Central memory CD8-positive, alpha-beta T cell (primary cell): ENCODE data around the gene KDM7A.
A peak's percentile ranks its signal among the peaks of the same experiment; 100 is the strongest.

Experiments
- ATAC-seq: fragments of 150-1000 bp; cut with Tn5 transposase; replicated peaks from 2 replicates; pipeline ENCODE4 v1.10.0; 2022; ENCODE audit warnings: mild to moderate bottlenecking, moderate FRiP score, moderate number of reproducible peaks; ENCODE audit not compliant: poor library complexity, severe bottlenecking; ENCODE audit errors: extremely low read depth
- DNase-seq, 2 donors: peaks; one replicate each; pipeline ENCODE4 v3.0.0; 2021; ENCODE audit warnings: low spot score in 2 of 2
- H3K27ac Mint-ChIP-seq: one replicate; pipeline ENCODE4 v1.8.0; 2022; ENCODE audit warnings: low read depth, mild to moderate bottlenecking, moderate library complexity, mixed read lengths
- H3K27me3 Mint-ChIP-seq: one replicate; pipeline ENCODE4 v1.8.0; 2022; ENCODE audit warnings: mixed read lengths
- H3K36me3 Mint-ChIP-seq: one replicate; pipeline ENCODE4 v1.8.0; 2022; ENCODE audit warnings: mild to moderate bottlenecking, moderate library complexity, mixed read lengths; ENCODE audit not compliant: insufficient read depth
- H3K4me1 Mint-ChIP-seq: one replicate; pipeline ENCODE4 v1.8.0; 2022; ENCODE audit warnings: mixed read lengths
- H3K4me3 Mint-ChIP-seq: one replicate; pipeline ENCODE4 v1.8.0; 2022; ENCODE audit warnings: mild to moderate bottlenecking, moderate library complexity, mixed read lengths
- H3K9me3 Mint-ChIP-seq: one replicate; pipeline ENCODE4 v1.8.0; 2022; ENCODE audit warnings: mixed read lengths

The KDM7A gene

DNA sequence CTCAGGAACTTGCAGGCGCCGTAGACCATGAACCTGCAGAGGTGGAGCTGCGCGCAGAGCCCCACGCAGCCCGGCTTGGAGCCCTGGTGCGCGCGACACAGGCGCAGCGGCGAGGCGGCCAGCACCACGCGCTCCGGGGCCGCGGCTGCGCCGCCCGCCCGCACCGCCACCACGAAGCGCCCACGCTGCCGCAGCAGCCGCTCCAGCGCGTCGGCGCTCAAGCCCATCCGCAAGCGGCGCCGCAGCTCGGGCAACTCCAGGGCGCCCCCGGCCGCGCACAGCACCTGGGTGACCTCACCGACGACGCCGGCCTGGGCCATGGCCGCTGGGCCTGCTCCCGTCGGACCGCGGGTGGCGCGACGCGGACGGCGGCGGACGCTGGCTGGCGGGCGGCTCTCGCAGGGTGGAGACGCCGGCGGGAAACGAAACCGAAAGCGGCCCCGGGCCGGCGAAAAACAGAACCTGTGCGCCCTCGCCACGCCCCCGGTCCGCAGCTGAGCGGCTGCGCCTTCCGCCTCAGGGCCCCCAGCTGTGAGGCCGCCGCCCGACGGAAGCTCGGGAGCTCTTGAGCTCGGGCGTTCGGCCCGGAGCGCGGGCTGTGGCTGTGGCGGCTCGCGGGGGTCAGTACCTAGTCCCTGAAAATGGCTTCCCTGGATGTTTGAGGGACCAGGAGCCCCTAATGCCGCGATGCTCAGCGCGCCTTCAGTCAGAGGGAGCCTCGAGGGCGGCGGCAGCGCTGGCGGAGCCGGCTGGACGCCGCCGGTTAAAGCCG is 114.1 kb downstream of the KDM7A start, which contains the start of gene PARP12:
Gene PARP12, minus strand, starts transcription at position 424 of the 772 bp plus-strand sequence. Its CDS starts 104 bp downstream, at position 320.
- no peaks in the 10 kb centered on the region for H3K27me3 Mint-ChIP-seq
- H3K27ac Mint-ChIP-seq, result peak within 1 kb of the TSS; percentile 64
- peak within 1 kb of the TSS; percentile 86 for H3K4me3 Mint-ChIP-seq
- peaks cover 17% of the 10 kb centered on the region for H3K9me3 Mint-ChIP-seq
- peaks cover 44% of the 10 kb centered on the region for H3K4me1 Mint-ChIP-seq
- peaks cover 17% of the 10 kb centered on the region for H3K36me3 Mint-ChIP-seq
- DNase-seq (peak; percentile 72 to 75), ATAC-seq (peak; percentile 81)

DNA sequence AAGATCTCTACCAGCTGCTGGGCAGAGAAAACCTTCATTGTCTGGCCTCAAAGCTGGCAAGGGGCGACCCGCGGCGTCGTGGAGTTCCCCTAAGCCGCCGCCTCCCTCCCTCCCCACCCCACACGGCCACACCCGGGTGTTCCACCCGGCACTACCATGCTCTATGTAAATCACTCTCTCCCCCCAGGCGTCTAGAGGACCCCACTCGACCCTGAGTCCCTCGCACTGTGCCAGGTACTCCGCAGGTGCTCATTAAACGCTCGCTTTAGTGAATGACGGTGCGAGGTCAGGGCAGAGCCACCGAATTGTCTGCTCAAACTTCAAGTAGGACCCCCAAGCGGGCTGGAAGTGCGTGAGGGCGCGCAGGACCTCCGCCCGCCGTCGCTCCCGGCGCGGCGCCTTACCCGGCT is 114.7 kb downstream of the KDM7A start:
- DNase-seq (peak in 1 of 2 donors; percentile 26), ATAC-seq (peak; percentile 69)
- peak overlapping the region; percentile 86 for H3K4me3 Mint-ChIP-seq
- peak overlapping the region; percentile 64 for H3K27ac Mint-ChIP-seq
- peaks cover 17% of the 10 kb centered on the region for H3K36me3 Mint-ChIP-seq
- peaks cover 12% of the 10 kb centered on the region for H3K9me3 Mint-ChIP-seq
- peaks cover 48% of the 10 kb centered on the region for H3K4me1 Mint-ChIP-seq
- no peaks in the 10 kb centered on the region for H3K27me3 Mint-ChIP-seq

DNA sequence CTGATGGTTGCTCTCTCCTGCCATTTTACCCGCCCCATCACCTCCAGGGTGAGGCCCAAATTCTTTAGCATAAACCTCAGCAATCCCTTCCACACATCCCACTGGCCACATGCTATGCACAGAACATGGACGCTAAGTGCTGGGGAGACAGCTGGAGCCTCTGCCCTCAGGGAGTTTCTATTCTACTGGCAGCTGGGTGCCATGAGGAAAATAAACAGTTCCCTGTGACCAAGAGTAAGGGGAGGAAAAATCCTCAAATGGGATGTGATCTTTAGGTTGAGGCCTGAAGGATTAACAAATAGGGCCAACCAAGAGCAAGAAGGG is 115.2 kb downstream of the KDM7A start:
- ATAC-seq, result no peak
- H3K27ac Mint-ChIP-seq, result peak overlapping the region; percentile 64
- H3K36me3 Mint-ChIP-seq, result peaks cover 17% of the 10 kb centered on the region
- peak overlapping the region; percentile 86 for H3K4me3 Mint-ChIP-seq
- peaks cover 54% of the 10 kb centered on the region for H3K4me1 Mint-ChIP-seq
- H3K27me3 Mint-ChIP-seq, result no peaks in the 10 kb centered on the region
- peaks cover 7% of the 10 kb centered on the region for H3K9me3 Mint-ChIP-seq
- no peak for DNase-seq

DNA sequence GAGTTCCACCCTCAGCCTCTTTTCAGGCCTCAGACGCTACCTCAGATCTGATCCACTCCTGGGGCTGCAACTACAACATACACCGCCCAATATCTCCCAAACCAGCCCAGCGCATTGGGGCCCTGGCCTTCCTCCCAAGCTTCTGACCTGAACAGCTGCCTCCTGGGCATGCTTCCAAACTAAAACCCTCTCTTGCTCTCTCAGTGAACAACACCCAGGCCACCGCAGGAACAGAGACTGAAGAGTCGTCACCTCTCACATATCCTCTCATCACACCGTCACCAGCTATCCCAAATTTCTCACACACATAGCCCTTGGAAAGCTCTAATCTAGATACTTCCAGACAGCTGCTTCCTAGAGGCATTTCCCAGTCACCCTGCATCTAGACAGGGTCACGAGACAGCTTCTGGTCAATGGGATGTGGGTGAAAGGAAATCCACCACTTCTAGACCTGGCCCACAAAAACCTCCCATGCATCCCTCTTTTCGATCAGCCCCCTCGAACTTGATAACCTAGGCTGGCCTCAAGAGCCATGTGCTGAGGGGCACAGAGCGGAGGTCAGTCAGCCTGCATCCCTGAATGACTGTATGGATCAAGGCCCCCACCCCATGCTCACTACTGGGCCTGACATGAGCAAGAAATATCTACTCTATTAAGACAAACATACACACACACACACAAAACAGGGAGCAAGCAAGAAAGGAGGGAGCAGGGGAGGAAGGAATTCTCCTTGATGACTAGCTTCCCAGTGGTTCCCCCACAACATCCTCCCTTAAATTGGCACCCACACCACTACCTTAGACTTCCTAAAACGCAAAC is 115.8 kb downstream of the KDM7A start:
- peaks cover 1% of the 10 kb centered on the region for H3K9me3 Mint-ChIP-seq
- DNase-seq (no peak), ATAC-seq (no peak)
- H3K36me3 Mint-ChIP-seq, result peaks cover 17% of the 10 kb centered on the region
- H3K27ac Mint-ChIP-seq, result peak overlapping the region; percentile 64
- H3K4me3 Mint-ChIP-seq, result peak overlapping the region; percentile 86
- H3K27me3 Mint-ChIP-seq, result no peaks in the 10 kb centered on the region
- peaks cover 58% of the 10 kb centered on the region for H3K4me1 Mint-ChIP-seq

DNA sequence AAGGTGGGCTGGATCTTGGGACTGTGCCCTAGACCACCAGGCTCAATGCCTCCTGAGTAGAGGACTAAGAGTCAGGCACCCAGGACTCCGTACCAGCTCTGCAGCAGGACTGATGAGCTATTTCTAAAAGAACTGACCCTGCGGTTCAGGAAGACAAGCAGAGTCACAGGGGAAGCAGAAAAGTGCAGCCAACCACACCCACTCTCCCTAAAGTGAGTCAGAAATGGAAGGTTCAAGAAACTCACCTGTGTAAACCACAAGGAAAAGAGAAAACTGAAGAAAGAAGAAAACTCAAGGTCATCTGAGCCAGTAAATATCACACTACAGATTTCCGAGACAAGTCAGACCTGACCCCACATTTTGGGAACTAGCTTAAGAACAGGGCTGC is 116.5 kb downstream of the KDM7A start:
- Mint-ChIP-seq H3K4me1 (peaks cover 63% of the 10 kb centered on the region), H3K27ac (peak overlapping the region; percentile 64), H3K36me3 (peaks cover 17% of the 10 kb centered on the region), H3K9me3 (no peaks in the 10 kb centered on the region), H3K4me3 (peak overlapping the region; percentile 86), H3K27me3 (no peaks in the 10 kb centered on the region)
- DNase-seq (no peak), ATAC-seq (no peak)

DNA sequence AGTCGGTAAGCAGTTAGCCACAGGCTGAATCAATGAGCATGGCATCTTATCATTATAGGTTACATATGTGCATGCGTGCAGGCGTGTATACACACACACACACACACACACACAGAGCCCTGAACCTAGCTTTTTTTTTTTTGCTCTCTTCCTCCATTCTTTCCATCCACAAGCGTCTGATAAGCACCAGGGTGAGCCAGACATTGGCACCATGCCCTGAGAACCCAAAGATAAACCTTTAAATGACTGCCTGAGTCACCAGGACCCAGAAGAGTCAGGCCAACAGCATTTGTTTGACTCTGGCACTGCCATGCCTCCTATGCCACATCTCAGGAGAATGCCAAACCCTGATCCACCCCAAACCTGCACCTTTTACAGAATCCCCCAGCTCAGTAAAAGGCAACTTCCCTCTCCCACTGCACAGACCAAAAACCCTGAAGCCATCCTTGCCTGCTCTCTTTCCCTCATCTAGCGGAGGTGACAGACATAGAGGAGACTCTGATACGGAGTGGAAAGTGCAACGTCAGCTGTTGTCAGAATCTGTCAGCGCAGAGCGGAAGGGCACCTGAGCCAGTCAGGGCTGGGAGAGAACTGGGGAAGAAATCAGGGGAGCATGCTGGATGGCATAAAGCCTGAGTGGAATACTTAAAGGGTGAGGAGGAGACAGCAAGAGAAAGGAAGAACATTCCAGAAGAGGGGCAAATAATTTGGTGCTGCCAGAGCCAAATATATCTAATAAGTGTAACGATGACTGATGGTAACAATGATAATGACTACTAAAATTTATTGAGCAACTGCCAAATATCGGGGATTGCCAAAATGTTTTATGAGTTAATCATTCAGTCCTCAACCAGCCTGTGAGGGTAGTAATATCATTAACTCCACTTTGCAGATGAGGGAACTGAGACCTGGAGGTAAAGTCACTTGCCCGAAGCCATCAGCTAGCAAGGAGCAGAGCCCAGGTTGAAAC is 117.2 kb downstream of the KDM7A start:
- H3K4me1 Mint-ChIP-seq, result peaks cover 69% of the 10 kb centered on the region
- DNase-seq (no peak), ATAC-seq (no peak)
- H3K4me3 Mint-ChIP-seq, result peak overlapping the region; percentile 86
- no peaks in the 10 kb centered on the region for H3K9me3 Mint-ChIP-seq
- peak overlapping the region; percentile 17 for H3K27ac Mint-ChIP-seq
- peaks cover 17% of the 10 kb centered on the region for H3K36me3 Mint-ChIP-seq
- no peaks in the 10 kb centered on the region for H3K27me3 Mint-ChIP-seq

DNA sequence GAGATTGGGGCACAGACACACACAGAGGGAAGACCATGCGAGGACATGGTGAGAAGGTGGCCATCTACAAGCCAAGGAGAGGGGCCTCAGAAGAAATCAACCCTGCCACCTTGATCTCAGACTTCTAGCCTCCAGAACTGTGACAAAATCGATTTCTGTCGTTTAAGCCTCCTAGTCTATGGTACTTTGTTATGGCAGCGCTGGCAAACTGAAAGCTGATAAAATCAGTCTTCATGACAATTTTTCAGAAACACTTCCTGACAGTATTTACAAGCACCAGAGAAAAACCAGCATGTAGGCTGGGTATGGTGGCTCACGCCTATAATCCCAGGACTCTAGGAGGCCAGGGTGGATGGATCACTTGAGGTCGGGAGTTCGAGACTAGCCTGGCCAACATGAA is 118.3 kb downstream of the KDM7A start:
- Mint-ChIP-seq H3K27me3 (no peaks in the 10 kb centered on the region), H3K9me3 (no peaks in the 10 kb centered on the region), H3K4me3 (no peak overlapping the region), H3K4me1 (peaks cover 76% of the 10 kb centered on the region), H3K36me3 (peaks cover 15% of the 10 kb centered on the region), H3K27ac (peak overlapping the region; percentile 17)
- no peak for DNase-seq
- no peak for ATAC-seq

DNA sequence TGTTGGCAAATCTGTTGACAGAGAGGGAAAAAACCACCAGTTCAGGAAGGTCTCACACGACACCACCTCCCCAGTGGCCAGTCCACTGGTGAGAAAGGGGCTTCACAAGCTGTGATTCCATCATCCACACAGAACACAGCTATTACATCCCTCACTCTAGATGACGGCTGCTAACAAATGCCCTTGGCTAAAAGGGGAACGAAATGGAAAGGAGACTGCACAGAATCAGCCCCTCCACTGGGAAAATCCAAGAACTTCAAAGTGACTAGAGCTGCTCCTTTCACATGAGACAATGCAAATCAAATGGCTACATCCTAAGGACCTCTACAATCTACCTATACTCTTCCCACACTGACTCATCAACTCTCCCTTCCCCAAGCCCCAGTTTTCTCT is 119.6 kb downstream of the KDM7A start:
- Mint-ChIP-seq H3K4me1 (peaks cover 84% of the 10 kb centered on the region), H3K27ac (no peak overlapping the region)

DNA sequence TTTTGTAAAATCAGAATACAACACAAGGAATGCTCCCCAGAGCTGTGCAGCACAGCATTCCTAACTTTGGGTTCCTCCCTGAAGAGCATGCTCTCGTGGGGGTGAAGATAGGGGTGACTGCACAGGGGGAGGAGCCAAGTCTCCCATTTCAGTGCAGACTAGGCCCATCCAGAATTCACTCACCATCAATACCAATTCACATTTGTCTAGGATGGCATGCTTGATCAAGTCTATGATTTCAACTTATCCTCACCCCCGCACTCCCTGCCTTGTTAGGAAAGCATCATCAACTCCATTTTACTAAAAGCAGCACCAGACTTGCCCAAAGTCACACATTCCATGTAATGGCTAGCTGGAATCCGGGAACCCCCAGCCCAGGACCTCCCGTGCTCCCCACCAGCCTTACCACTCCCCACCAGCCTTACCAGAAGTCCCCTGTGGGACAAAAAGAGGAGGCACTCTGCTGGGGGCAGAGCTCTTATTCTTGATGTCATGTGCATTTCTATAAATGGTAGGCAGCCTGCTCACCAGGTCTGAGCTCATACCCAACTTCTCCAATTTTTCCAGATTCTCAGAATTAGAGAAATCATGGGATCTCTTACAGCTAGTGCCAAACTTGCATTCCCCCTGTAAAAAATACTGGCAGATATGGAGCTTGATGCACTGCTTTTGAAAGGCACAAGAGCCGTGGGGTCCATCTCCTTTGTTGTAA is 120.2 kb downstream of the KDM7A start:
- Mint-ChIP-seq H3K36me3 (peaks cover 12% of the 10 kb centered on the region), H3K4me1 (peaks cover 84% of the 10 kb centered on the region), H3K27me3 (no peaks in the 10 kb centered on the region), H3K27ac (no peak overlapping the region), H3K4me3 (no peak overlapping the region), H3K9me3 (no peaks in the 10 kb centered on the region)
- no peak for ATAC-seq
- no peak for DNase-seq

More for the DNA sequence above, 119.6 kb downstream of the KDM7A start:
- ATAC-seq, result no peak
- H3K9me3 Mint-ChIP-seq, result no peaks in the 10 kb centered on the region
- H3K27me3 Mint-ChIP-seq, result no peaks in the 10 kb centered on the region
- peaks cover 14% of the 10 kb centered on the region for H3K36me3 Mint-ChIP-seq
- no peak overlapping the region for H3K4me3 Mint-ChIP-seq
- DNase-seq, result no peak

DNA sequence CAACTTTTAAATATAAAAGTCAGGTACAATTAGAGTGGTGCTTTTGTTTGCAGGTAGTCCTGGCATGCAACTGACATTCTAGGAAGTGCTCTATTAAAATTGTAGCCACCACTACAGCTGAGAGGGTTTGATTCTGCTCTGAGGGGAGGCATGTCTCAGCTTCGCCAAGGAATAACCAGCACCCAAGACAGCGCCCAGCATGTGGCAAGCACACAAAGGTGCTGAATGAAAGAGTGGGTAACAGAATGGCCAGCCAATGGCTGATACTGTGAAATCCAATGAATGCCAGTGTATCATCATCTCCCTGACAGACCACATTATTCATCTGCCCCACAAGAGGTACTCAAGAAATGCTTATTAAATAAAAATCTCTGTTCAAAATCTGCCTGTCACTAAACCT is 121.0 kb downstream of the KDM7A start:
- H3K27ac Mint-ChIP-seq, result peak overlapping the region; percentile 23
- no peaks in the 10 kb centered on the region for H3K27me3 Mint-ChIP-seq
- H3K4me3 Mint-ChIP-seq, result no peak overlapping the region
- no peak for ATAC-seq
- DNase-seq, result no peak
- no peaks in the 10 kb centered on the region for H3K9me3 Mint-ChIP-seq
- peaks cover 12% of the 10 kb centered on the region for H3K36me3 Mint-ChIP-seq
- H3K4me1 Mint-ChIP-seq, result peaks cover 78% of the 10 kb centered on the region

DNA sequence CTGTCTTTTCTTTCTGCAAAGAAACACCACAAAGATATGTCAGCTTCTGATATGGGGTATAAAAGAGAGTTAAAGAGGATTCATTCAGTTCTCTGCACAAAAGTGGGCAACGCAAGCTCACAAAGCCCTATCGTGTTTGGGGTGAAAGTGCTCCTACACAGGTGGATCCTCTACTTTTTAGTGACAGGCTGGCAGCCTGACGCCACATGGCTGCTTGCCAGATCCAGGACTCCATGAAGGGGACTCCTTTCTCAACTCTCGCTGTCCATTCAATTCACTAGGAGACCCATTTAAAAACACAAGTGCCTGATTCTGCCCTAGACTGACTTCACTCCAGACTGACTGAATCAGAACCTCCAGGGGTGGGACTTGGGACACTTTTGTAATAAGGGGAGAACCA is 122.0 kb downstream of the KDM7A start:
- Mint-ChIP-seq H3K4me1 (peaks cover 78% of the 10 kb centered on the region), H3K27me3 (no peaks in the 10 kb centered on the region), H3K4me3 (no peak overlapping the region), H3K36me3 (peaks cover 19% of the 10 kb centered on the region), H3K27ac (peak overlapping the region; percentile 23), H3K9me3 (no peaks in the 10 kb centered on the region)
- ATAC-seq (no peak), DNase-seq (no peak)
